Endometrium (tissue), 2 donors: ENCODE measurements around the gene LAMA1.

Experiments used
- FAIRE-seq: peaks from 2 replicates; lab custom pipeline; 2012; peaks lifted over from hg19 to GRCh38; lab: Jason Lieb, UNC
- donor health status: control.
- donor health status: control.

Gene LAMA1

GRCh38 chr18:7056026-7056425 is 61.6 kb downstream of the LAMA1 start:
- no peak for FAIRE-seq

- no peak for FAIRE-seq
Measured at GRCh38 chr18:7049951-7050350, 67.6 kb downstream of the LAMA1 start.

GRCh38 chr18:7048081-7048480 is 69.5 kb downstream of the LAMA1 start:
- no peak for FAIRE-seq

- no peak for FAIRE-seq
Measured at GRCh38 chr18:7047336-7047735, 70.3 kb downstream of the LAMA1 start.

GRCh38 chr18:7038330-7038851 is 79.2 kb downstream of the LAMA1 start:
- FAIRE-seq: peak; percentile 78

GRCh38 chr18:7037470-7037869 is 80.1 kb downstream of the LAMA1 start:
- FAIRE-seq: no peak

GRCh38 chr18:7035807-7036206 is 81.8 kb downstream of the LAMA1 start:
- no peak for FAIRE-seq

- no peak for FAIRE-seq
Measured at GRCh38 chr18:7034924-7035323, 82.7 kb downstream of the LAMA1 start.

- FAIRE-seq: no peak
Measured at GRCh38 chr18:7032537-7032936, 85.1 kb downstream of the LAMA1 start.

- FAIRE-seq: no peak
Measured at GRCh38 chr18:7028625-7029024, 89.0 kb downstream of the LAMA1 start.

- FAIRE-seq: no peak
Measured at GRCh38 chr18:7025194-7025593, 92.4 kb downstream of the LAMA1 start.

GRCh38 chr18:7023581-7023980 is 94.0 kb downstream of the LAMA1 start:
- no peak for FAIRE-seq

- FAIRE-seq: no peak
Measured at GRCh38 chr18:7023063-7023580, 94.5 kb downstream of the LAMA1 start.

- FAIRE-seq: no peak
Measured at GRCh38 chr18:7021994-7022840, 95.4 kb downstream of the LAMA1 start.

- peak; percentile 54 for FAIRE-seq
Measured at GRCh38 chr18:7020995-7021777, 96.4 kb downstream of the LAMA1 start.

- FAIRE-seq: no peak
Measured at GRCh38 chr18:7017013-7017412, 100.6 kb downstream of the LAMA1 start.

- FAIRE-seq: no peak
Measured at GRCh38 chr18:7011142-7011541, 106.5 kb downstream of the LAMA1 start.

- no peak for FAIRE-seq
Measured at GRCh38 chr18:7004009-7004408, 113.6 kb downstream of the LAMA1 start.

GRCh38 chr18:7002107-7002506 is 115.5 kb downstream of the LAMA1 start:
- no peak for FAIRE-seq

- FAIRE-seq: peak; percentile 77
Measured at GRCh38 chr18:7000484-7001096, 117.0 kb downstream of the LAMA1 start.

GRCh38 chr18:6997808-6998207 is 119.8 kb downstream of the LAMA1 start:
- FAIRE-seq: no peak

- FAIRE-seq: no peak
Measured at GRCh38 chr18:6994771-6995430, 122.7 kb downstream of the LAMA1 start.
